PC-9 (cell line): ENCODE measurements around the gene DHX16. TPM values are rescaled to one million over a fixed set of nuclear protein-coding genes. Genes with fewer than 3 reads are reported as not detected.

Experiments
- BruUV-seq: library from RNA; stranded (reverse); fragments of 400-500 nt; replicated peaks from 2 replicates; lab custom pipeline; 2021; lab: Mats Ljungman, UMichigan
- CTCF ChIA-PET: fragments of 300-600 bp; sonication (Branson Sonifier 250); formaldehyde crosslinking; loops from one replicate; lab custom pipeline; 2022; ENCODE audit warnings: antibody characterized with exemption; lab: Charles Lee
- POLR2A ChIA-PET: fragments of 300-600 bp; sonication (Branson Sonifier 250); formaldehyde crosslinking; loops from one replicate; lab custom pipeline; 2022; ENCODE audit warnings: antibody characterized with exemption; ENCODE audit not compliant: unreplicated experiment; lab: Charles Lee
- DNase-seq, 2 experiments: peaks; one replicate each; pipeline versions ENCODE4 v3.0.0 to v3.0.0-alpha.2; 2015 to 2022; ENCODE audit warnings: mixed read lengths in 1 of 2
- H2AFZ ChIP-seq: fragments of 200-600 bp; sonication (generic); 2 replicates; pipeline ENCODE4 v1.8.1; 2017; ENCODE audit warnings: antibody characterized with exemption
- H3F3A ChIP-seq: fragments of 200-600 bp; sonication (generic); 2 replicates; pipeline ENCODE4 v1.8.1; 2017; ENCODE audit warnings: antibody characterized with exemption, mild to moderate bottlenecking, low read depth; ENCODE audit not compliant: insufficient read depth
- H3K27ac ChIP-seq: fragments of 200-600 bp; sonication (generic); 2 replicates; pipeline ENCODE4 v1.6.1; 2016; ENCODE audit warnings: mixed run types
- H3K27me3 ChIP-seq: fragments of 200-600 bp; sonication (generic); 2 replicates; pipeline ENCODE4 v1.6.1; 2016; ENCODE audit warnings: low read depth, mixed run types; ENCODE audit not compliant: insufficient read depth
- H3K36me3 ChIP-seq: fragments of 200-600 bp; sonication (generic); 2 replicates; pipeline ENCODE4 v1.6.1; 2016; ENCODE audit warnings: low read depth, mixed run types
- H3K4me1 ChIP-seq: fragments of 200-600 bp; sonication (generic); replicated peaks from 2 replicates; pipeline ENCODE4 v1.6.1; 2016; ENCODE audit warnings: mixed run types; ENCODE audit not compliant: insufficient read depth
- H3K4me2 ChIP-seq: fragments of 200-600 bp; sonication (generic); 2 replicates; pipeline ENCODE4 v1.6.1; 2017; ENCODE audit warnings: mixed run types
- H3K4me3 ChIP-seq: fragments of 200-600 bp; sonication (generic); 2 replicates; pipeline ENCODE4 v1.6.1; 2016; ENCODE audit warnings: mixed run types
- H3K79me2 ChIP-seq: fragments of 200-600 bp; sonication (generic); 2 replicates; pipeline ENCODE4 v1.6.1; 2017; ENCODE audit warnings: low read depth, mixed run types
- H3K9me2 ChIP-seq: fragments of 200-600 bp; sonication (generic); 2 replicates; pipeline ENCODE4 v1.8.1; 2017; ENCODE audit warnings: mild to moderate bottlenecking; ENCODE audit not compliant: insufficient read depth
- H3K9me3 ChIP-seq: fragments of 200-600 bp; sonication (generic); 2 replicates; pipeline ENCODE4 v1.8.1; 2016; ENCODE audit warnings: low read depth; ENCODE audit not compliant: insufficient read depth
- H4K20me1 ChIP-seq: fragments of 200-600 bp; sonication (generic); 2 replicates; pipeline ENCODE4 v1.8.1; 2017; ENCODE audit not compliant: insufficient read depth
- CTCF ChIP-seq: fragments of 200-600 bp; sonication (generic); conservative IDR thresholded peaks from 2 replicates; pipeline ENCODE4 v1.6.1; 2017; ENCODE audit warnings: mixed run types, antibody characterized with exemption, mild to moderate bottlenecking, moderate library complexity
- EZH2 ChIP-seq: fragments of 200-600 bp; sonication (generic); IDR thresholded peaks from 2 replicates; pipeline ENCODE4 v1.8.0; 2017; ENCODE audit warnings: antibody characterized with exemption, low read depth
- intact Hi-C: fragments of 100-400 bp; cut with micrococcal nuclease; formaldehyde crosslinking; loops from one replicate; pipeline ENCODE4 v1.10.0; 2022; ENCODE audit not compliant: unreplicated experiment
- total RNA-seq: library from RNA; stranded (reverse); gene quantifications from 2 replicates; pipeline ENCODE4 v1.2.3, GENCODE V29; 2021

Gene DHX16
- total RNA-seq, 1 experiment from 2014 or later = 43.5 TPM

GRCh38 chr6:30700340-30700739, 27.5 kb upstream of the DHX16 start:
- Histone ChIP-seq H3K79me2 (no peaks in the 10 kb centered on the region), H4K20me1 (no peaks in the 10 kb centered on the region), H3F3A (peaks cover 20% of the 10 kb centered on the region; the same call in 1 of the 2 replicates), H3K4me1 (peaks cover 6% of the 10 kb centered on the region; the same call in 1 of the 2 replicates), H3K27ac (no peak overlapping the region), H3K9me3 (no peaks in the 10 kb centered on the region), H3K9me2 (no peaks in the 10 kb centered on the region), H3K27me3 (no peaks in the 10 kb centered on the region), H3K4me3 (no peak overlapping the region), H3K4me2 (no peak overlapping the region), H2AFZ (no peak overlapping the region), H3K36me3 (no peaks in the 10 kb centered on the region)
- ChIA-PET POLR2A (no interaction called here), CTCF (interaction anchor here (0.6 kb wide), 1 partner anchor 112 kb away, joined by 3 read pairs; no protein-coding TSS in a partner anchor)
- no peak for DNase-seq
- BruUV-seq = no TSS peak
- intact Hi-C loops = no loop called here
- TF ChIP-seq CTCF = no peak
- TF ChIP-seq EZH2 = no peak

- H3K9me3 ChIP-seq = no peaks in the 10 kb centered on the region
- no peak overlapping the region for H2AFZ ChIP-seq
- peaks cover 22% of the 10 kb centered on the region; the same call in 1 of the 2 replicates for H3F3A ChIP-seq
- no peaks in the 10 kb centered on the region for H3K79me2 ChIP-seq
- CTCF ChIA-PET = no interaction called here
- no peaks in the 10 kb centered on the region for H3K36me3 ChIP-seq
- H3K9me2 ChIP-seq = no peaks in the 10 kb centered on the region
- H3K27me3 ChIP-seq = no peaks in the 10 kb centered on the region
- H3K27ac ChIP-seq = no peak overlapping the region
- H3K4me3 ChIP-seq = no peak overlapping the region
- intact Hi-C loops = no loop called here
- peaks cover 18% of the 10 kb centered on the region for H3K4me1 ChIP-seq
- BruUV-seq = no TSS peak
- H4K20me1 ChIP-seq = no peaks in the 10 kb centered on the region
- no peak for DNase-seq
- TF ChIP-seq CTCF (no peak), EZH2 (no peak)
- POLR2A ChIA-PET = interaction anchor here (0.7 kb wide), 1 partner anchor 41 kb away, joined by 21 read pairs; no protein-coding TSS in a partner anchor
- H3K4me2 ChIP-seq = no peak overlapping the region
These were observed 23.6 kb upstream of the DHX16 start for GRCh38 chr6:30696432-30696831.

- H2AFZ ChIP-seq = peak overlapping the region; percentile 93
- intact Hi-C loops = no loop called here
- CTCF ChIA-PET = interaction anchor here (0.6 to 1.1 kb wide), 2 partner anchors 19 to 430 kb away, joined by 3 to 6 read pairs; partner anchors contain the start of gene DHX16
- peaks cover 20% of the 10 kb centered on the region; the same call in 1 of the 2 replicates for H3F3A ChIP-seq
- no peak overlapping the region for H3K27ac ChIP-seq
- peaks cover 40% of the 10 kb centered on the region for H3K4me1 ChIP-seq
- no peaks in the 10 kb centered on the region for H3K27me3 ChIP-seq
- peak overlapping the region; percentile 87; the same call in 1 of the 2 replicates for H3K4me3 ChIP-seq
- TF ChIP-seq CTCF = no peak
- no peak for TF ChIP-seq EZH2
- no peaks in the 10 kb centered on the region for H3K9me3 ChIP-seq
- peaks cover 12% of the 10 kb centered on the region for H3K79me2 ChIP-seq
- H4K20me1 ChIP-seq = no peaks in the 10 kb centered on the region
- H3K36me3 ChIP-seq = no peaks in the 10 kb centered on the region
- BruUV-seq = no TSS peak
- POLR2A ChIA-PET = interaction anchor here (0.7 to 1.1 kb wide), 3 partner anchors 26 to 77 kb away, joined by 4 to 8 read pairs (median 5); partner anchors contain the start of genes MDC1 and MRPS18B
- H3K9me2 ChIP-seq = no peaks in the 10 kb centered on the region
- DNase-seq = no peak
- H3K4me2 ChIP-seq = peak overlapping the region; percentile 84
These were observed 18.5 kb upstream of the DHX16 start for GRCh38 chr6:30691208-30691847.
